HepG2 (cell line): ENCODE measurements around the gene C22orf31. TPM values are rescaled to one million over a fixed set of nuclear protein-coding genes. Genes with fewer than 3 reads are reported as not detected.

ENCODE experiments used
- AKAP8 ChIP-seq: sonication (generic); formaldehyde crosslinking; IDR thresholded peaks from 2 replicates; pipeline ENCODE4 v1.5.1; 2020; ENCODE audit warnings: mild to moderate bottlenecking, missing genetic modification reagents
- BRD4 ChIP-seq: sonication (generic); formaldehyde crosslinking; IDR thresholded peaks from 2 replicates; pipeline ENCODE4 v1.4.0; 2020; ENCODE audit warnings: missing genetic modification reagents
- CHD4 ChIP-seq: fragments of 200-600 bp; sonication (generic); IDR thresholded peaks from 2 replicates; pipeline ENCODE4 v1.7.0; 2017; ENCODE audit warnings: mild to moderate bottlenecking, low read length, borderline replicate concordance
- HMG20B ChIP-seq: conservative IDR thresholded peaks from 2 replicates; pipeline ENCODE4 v1.6.1; 2016; ENCODE audit warnings: missing genetic modification reagents, missing compliant biosample characterization
- HNF4G ChIP-seq, 2 experiments: sonication (generic) in 1 of 2; formaldehyde crosslinking in 1 of 2; IDR thresholded peaks; 2 replicates each; pipeline versions ENCODE4 v1.4.0 to v1.6.1; 2011 to 2020; ENCODE audit warnings: borderline replicate concordance in 2 of 2, low read depth in 2 of 2, mild to moderate bottlenecking in 2 of 2, low read length in 1 of 2, missing genetic modification reagents in 1 of 2, moderate library complexity in 1 of 2
- MEIS2 ChIP-seq: sonication (generic); formaldehyde crosslinking; IDR thresholded peaks from 2 replicates; pipeline ENCODE4 v1.9.0; 2021; ENCODE audit warnings: mild to moderate bottlenecking, missing genetic modification reagents
- MYPOP ChIP-seq: sonication (generic); formaldehyde crosslinking; IDR thresholded peaks from 2 replicates; pipeline ENCODE4 v1.8.1; 2023; ENCODE audit warnings: mild to moderate bottlenecking, moderate library complexity, missing genetic modification reagents
- ONECUT2 ChIP-seq: sonication (generic); formaldehyde crosslinking; IDR thresholded peaks from 2 replicates; pipeline ENCODE4 v1.4.0; 2020; ENCODE audit warnings: missing genetic modification reagents
- PAF1 ChIP-seq: IDR thresholded peaks from 2 replicates; pipeline ENCODE4 v1.6.1; 2016; ENCODE audit warnings: missing genetic modification reagents, missing compliant biosample characterization
- RAD21 ChIP-seq: fragments of 450-650 bp; formaldehyde crosslinking; IDR thresholded peaks from 2 replicates; pipeline ENCODE4 v1.5.0; 2020; ENCODE audit warnings: mild to moderate bottlenecking
- SP1 ChIP-seq, 2 experiments: fragments of 450-650 bp in 1 of 2; sonication (generic) in 1 of 2; formaldehyde crosslinking in 1 of 2; IDR thresholded peaks; 2 replicates each; pipeline versions ENCODE4 v1.4.0 to v1.6.1; 2016 to 2020; ENCODE audit warnings: missing genetic modification reagents in 1 of 2
- SP5 ChIP-seq: IDR thresholded peaks from 2 replicates; pipeline ENCODE4 v1.6.1; 2016; ENCODE audit warnings: low read depth, borderline replicate concordance
- TAF1 ChIP-seq: sonication (generic); formaldehyde crosslinking; IDR thresholded peaks from 2 replicates; pipeline ENCODE4 v1.4.0; 2020; ENCODE audit warnings: missing genetic modification reagents
- TSC22D2 ChIP-seq: sonication (generic); formaldehyde crosslinking; IDR thresholded peaks from 2 replicates; pipeline ENCODE4 v1.5.1; 2020; ENCODE audit warnings: missing genetic modification reagents, mild to moderate bottlenecking, borderline replicate concordance
- ZBTB14 ChIP-seq: sonication (generic); formaldehyde crosslinking; IDR thresholded peaks from 2 replicates; pipeline ENCODE4 v1.4.0; 2020; ENCODE audit warnings: missing genetic modification reagents
- ZMYM4 ChIP-seq: sonication (generic); formaldehyde crosslinking; IDR thresholded peaks from 2 replicates; pipeline ENCODE4 v1.8.1; 2023; ENCODE audit warnings: mild to moderate bottlenecking, missing genetic modification reagents
- ZNF143 ChIP-seq: sonication (generic); formaldehyde crosslinking; IDR thresholded peaks from 2 replicates; pipeline ENCODE4 v1.4.0; 2020; ENCODE audit warnings: missing genetic modification reagents
- ZNF34 ChIP-seq: sonication (generic); formaldehyde crosslinking; IDR thresholded peaks from 2 replicates; pipeline ENCODE4 v1.4.0; 2020; ENCODE audit warnings: mild to moderate bottlenecking, missing genetic modification reagents, borderline replicate concordance
- ZNF484 ChIP-seq: sonication (generic); formaldehyde crosslinking; IDR thresholded peaks from 2 replicates; pipeline ENCODE4 v1.5.1; 2020; ENCODE audit warnings: mild to moderate bottlenecking, low read depth, missing genetic modification reagents, borderline replicate concordance
- ZNF512 ChIP-seq: sonication (generic); formaldehyde crosslinking; IDR thresholded peaks from 2 replicates; pipeline ENCODE4 v1.4.0; 2020; ENCODE audit warnings: mild to moderate bottlenecking, missing genetic modification reagents
- ZNF598 ChIP-seq: sonication (generic); formaldehyde crosslinking; IDR thresholded peaks from 2 replicates; pipeline ENCODE4 v1.5.1; 2020; ENCODE audit warnings: mild to moderate bottlenecking, missing genetic modification reagents, borderline replicate concordance
- ZNF605 ChIP-seq: sonication (generic); formaldehyde crosslinking; IDR thresholded peaks from 2 replicates; pipeline ENCODE4 v1.8.0; 2022; ENCODE audit warnings: mild to moderate bottlenecking, missing genetic modification reagents
- ZNF770 ChIP-seq: sonication (generic); formaldehyde crosslinking; IDR thresholded peaks from 2 replicates; pipeline ENCODE4 v1.5.0; 2020; ENCODE audit warnings: mild to moderate bottlenecking, missing genetic modification reagents
- ZNF792 ChIP-seq: IDR thresholded peaks from 2 replicates; pipeline ENCODE4 v1.6.1; 2016
- polyA plus RNA-seq, 8 experiments: library from polyadenylated mRNA; depleted of rRNA in 3 of 8; stranded (reverse) in 7 of 8; unstranded in 1 of 8; fragments of >200 nt; fragmentation: Illumina TruSeq in 4 of 8; extraction: Trizol in 4 of 8; gene quantifications; 2 replicates each; pipeline versions ENCODE4 v1.2.1 to v1.2.3, GENCODE V29; 2011 to 2016; ENCODE audit warnings: low read depth in 4 of 8, missing spikeins in 1 of 8, mixed read lengths in 1 of 8; ENCODE audit not compliant: insufficient read depth in 1 of 8
- total RNA-seq, 5 experiments: library from RNA; depleted of rRNA; stranded (reverse); fragments of >200 nt; fragmentation: Illumina TruSeq; extraction: Trizol; gene quantifications; 2 replicates each; pipeline ENCODE4 v1.2.3, GENCODE V29; 2016; ENCODE audit warnings: low read depth in 1 of 5

Gene C22orf31
- total and polyA plus RNA-seq, 2 of the 13 experiments (the other 11 are each of a cell fraction or from before 2014, with no cell fraction given), result not detected

- TF ChIP-seq ONECUT2 (CRISPR knock-in tag), result no peak
- TF ChIP-seq ZNF605 (CRISPR knock-in tag), result 0 out of 2 replicates have a peak, but pooled peaks have one; percentile 7
- TF ChIP-seq TAF1 (CRISPR knock-in tag), result no peak
- TF ChIP-seq HNF4G (IDR thresholded peaks at IDR 0.05; ENCODE audit: borderline replicate concordance, low read depth, low read length), result no peak
- TF ChIP-seq HNF4G (CRISPR knock-in tag; IDR thresholded peaks at IDR 0.05; ENCODE audit: borderline replicate concordance, low read depth), result no peak
- no peak for TF ChIP-seq ZNF512 (CRISPR knock-in tag)
- no peak for TF ChIP-seq ZNF792
- no peak for TF ChIP-seq SP1 (IDR thresholded peaks at IDR 0.05)
- no peak for TF ChIP-seq SP1 (CRISPR knock-in tag; IDR thresholded peaks at IDR 0.05)
- TF ChIP-seq RAD21 (CRISPR knock-in tag), result no peak
- no peak for TF ChIP-seq HMG20B
- no peak for TF ChIP-seq PAF1 (CRISPR knock-in tag)
- no peak for TF ChIP-seq CHD4
- TF ChIP-seq ZNF34 (CRISPR knock-in tag), result no peak
- TF ChIP-seq ZBTB14 (CRISPR knock-in tag), result no peak
- TF ChIP-seq SP5, result no peak
- TF ChIP-seq BRD4, result 0 out of 2 replicates have a peak, but pooled peaks have one; percentile 28
- no peak for TF ChIP-seq MEIS2
- TF ChIP-seq ZNF143, result no peak
- TF ChIP-seq ZNF598 (CRISPR knock-in tag), result no peak
- no peak for TF ChIP-seq ZNF770
- no peak for TF ChIP-seq ZNF484
- TF ChIP-seq TSC22D2 (CRISPR knock-in tag), result no peak
- TF ChIP-seq AKAP8, result no peak
- no peak for TF ChIP-seq MYPOP (CRISPR knock-in tag)
- no peak for TF ChIP-seq ZMYM4 (CRISPR knock-in tag)
Measured at GRCh38 chr22:29022101-29022817, 39.4 kb downstream of the C22orf31 start (continued).
